Measurements from ENCODE around the gene CDK14. TPM values are rescaled to one million over a fixed set of nuclear protein-coding genes. Genes with fewer than 3 reads are reported as not detected.

The CDK14 gene
- total RNA-seq, 1 donor from 2014 or later = 58.6 TPM

DNA sequence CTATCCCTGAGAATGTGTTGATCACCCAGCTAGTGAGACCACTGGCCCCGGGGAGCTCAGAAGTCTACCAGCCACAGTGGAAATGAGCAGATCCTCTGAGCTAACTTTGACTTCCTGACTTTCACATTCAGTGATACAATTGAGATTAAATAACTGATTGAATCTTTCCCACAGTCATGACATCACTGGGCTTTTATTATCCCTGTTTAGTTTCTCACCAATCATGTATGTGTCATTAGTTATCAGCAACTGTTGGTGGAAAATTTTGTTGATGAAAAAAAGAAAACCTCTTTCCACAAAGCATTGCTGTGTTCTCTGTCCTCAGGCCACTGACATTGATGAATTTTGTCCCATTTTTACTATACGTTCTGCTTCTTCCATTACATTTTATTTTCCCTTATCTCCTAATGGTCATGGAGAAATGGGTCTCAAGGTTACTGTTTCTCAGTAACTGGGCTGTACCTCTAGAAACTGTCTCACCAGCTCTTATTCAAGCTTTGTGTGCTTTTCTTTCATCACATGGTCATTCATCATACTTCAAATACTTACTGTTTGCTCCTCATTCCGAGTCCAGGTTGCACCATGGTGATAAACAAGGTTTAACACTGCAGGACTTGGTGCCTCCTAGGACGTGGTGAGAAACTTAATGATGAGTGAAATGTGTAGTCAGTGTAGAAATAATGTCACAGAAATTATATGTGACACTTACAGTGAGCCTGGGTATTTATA lies 304.7 kb downstream of the CDK14 start:
- TF ChIP-seq, protein P1, sequence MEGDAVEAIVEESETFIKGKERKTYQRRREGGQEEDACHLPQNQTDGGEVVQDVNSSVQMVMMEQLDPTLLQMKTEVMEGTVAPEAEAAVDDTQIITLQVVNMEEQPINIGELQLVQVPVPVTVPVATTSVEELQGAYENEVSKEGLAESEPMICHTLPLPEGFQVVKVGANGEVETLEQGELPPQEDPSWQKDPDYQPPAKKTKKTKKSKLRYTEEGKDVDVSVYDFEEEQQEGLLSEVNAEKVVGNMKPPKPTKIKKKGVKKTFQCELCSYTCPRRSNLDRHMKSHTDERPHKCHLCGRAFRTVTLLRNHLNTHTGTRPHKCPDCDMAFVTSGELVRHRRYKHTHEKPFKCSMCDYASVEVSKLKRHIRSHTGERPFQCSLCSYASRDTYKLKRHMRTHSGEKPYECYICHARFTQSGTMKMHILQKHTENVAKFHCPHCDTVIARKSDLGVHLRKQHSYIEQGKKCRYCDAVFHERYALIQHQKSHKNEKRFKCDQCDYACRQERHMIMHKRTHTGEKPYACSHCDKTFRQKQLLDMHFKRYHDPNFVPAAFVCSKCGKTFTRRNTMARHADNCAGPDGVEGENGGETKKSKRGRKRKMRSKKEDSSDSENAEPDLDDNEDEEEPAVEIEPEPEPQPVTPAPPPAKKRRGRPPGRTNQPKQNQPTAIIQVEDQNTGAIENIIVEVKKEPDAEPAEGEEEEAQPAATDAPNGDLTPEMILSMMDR (IDR thresholded peaks at IDR 0.05) = no peak
- intact Hi-C loops (cut with DNase I) = no loop called here
- Histone ChIP-seq H3K4me3 (no peak overlapping the region), H3K4me1 (no peaks in the 10 kb centered on the region), H3K36me3 (no peaks in the 10 kb centered on the region), H3K27ac (no peak overlapping the region), H3K27me3 (ENCODE audit: low read depth) (no peaks in the 10 kb centered on the region), H3K9me3 (no peaks in the 10 kb centered on the region)
- DNase-seq (no peak), ATAC-seq (no peak)

DNA sequence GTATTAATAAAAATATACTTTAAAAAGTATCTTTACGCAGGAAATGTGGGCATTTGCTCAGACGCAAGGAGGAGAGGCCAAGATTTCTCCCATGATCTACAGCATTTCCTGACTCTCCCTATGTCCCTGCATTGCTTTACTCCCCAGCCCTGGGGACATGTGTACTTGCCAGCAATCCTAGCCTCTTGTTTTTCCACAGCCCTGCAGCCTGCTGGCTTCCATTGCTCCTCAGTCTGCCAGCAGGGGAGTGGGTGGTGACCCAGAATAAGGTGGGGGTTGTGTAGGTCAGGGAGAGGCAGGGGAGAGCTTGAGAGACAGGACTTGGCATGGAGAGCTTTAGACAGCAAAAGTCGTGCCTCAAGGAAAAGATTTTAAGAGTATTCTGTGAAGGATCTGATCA lies 307.7 kb downstream of the CDK14 start:
- H3K36me3 ChIP-seq = no peaks in the 10 kb centered on the region
- intact Hi-C loops (cut with DNase I) = no loop called here
- no peak overlapping the region for H3K27ac ChIP-seq
- no peaks in the 10 kb centered on the region for H3K4me1 ChIP-seq
- ATAC-seq = no peak
- DNase-seq = no peak
- H3K27me3 ChIP-seq (ENCODE audit: low read depth) = no peaks in the 10 kb centered on the region
- H3K4me3 ChIP-seq = no peak overlapping the region
- no peaks in the 10 kb centered on the region for H3K9me3 ChIP-seq
- TF ChIP-seq, protein P1 (IDR thresholded peaks at IDR 0.05) = no peak

- H3K9me3 ChIP-seq = no peaks in the 10 kb centered on the region
- no peaks in the 10 kb centered on the region for H3K27me3 ChIP-seq (ENCODE audit: low read depth)
- no peaks in the 10 kb centered on the region for H3K36me3 ChIP-seq
- DNase-seq (no peak), ATAC-seq (no peak)
- no peak overlapping the region for H3K27ac ChIP-seq
- intact Hi-C loops (cut with DNase I) = no loop called here
- no peaks in the 10 kb centered on the region for H3K4me1 ChIP-seq
- TF ChIP-seq, protein P1 (IDR thresholded peaks at IDR 0.05) = no peak
- H3K4me3 ChIP-seq = no peak overlapping the region
Observed at GRCh38 chr7:90910136-90910535, 314.0 kb downstream of the CDK14 start.

DNA sequence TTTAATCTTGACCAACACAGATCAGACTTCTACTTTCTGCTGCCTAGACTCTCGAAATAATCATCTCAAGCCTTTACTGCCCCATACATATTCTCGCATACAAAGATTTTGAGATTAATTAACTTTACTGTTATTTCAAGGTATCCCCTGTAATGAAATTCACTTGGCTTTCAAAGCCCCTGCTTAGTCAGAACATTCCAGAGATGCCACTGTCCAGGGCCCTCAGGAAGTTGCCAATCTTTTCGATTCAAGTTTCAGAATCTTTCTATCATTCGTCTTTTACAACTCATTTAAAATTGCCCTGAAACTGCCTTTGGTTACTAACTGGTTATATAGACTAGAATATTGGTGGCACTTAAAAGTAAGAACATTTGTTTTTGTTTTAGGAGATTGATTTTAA lies 320.2 kb downstream of the CDK14 start:
- Histone ChIP-seq H3K36me3 (no peaks in the 10 kb centered on the region), H3K9me3 (no peaks in the 10 kb centered on the region), H3K27me3 (ENCODE audit: low read depth) (no peaks in the 10 kb centered on the region), H3K4me1 (no peaks in the 10 kb centered on the region), H3K27ac (no peak overlapping the region), H3K4me3 (no peak overlapping the region)
- TF ChIP-seq, protein P1 (IDR thresholded peaks at IDR 0.05) = no peak
- no peak for ATAC-seq
- no peak for DNase-seq
- intact Hi-C loops (cut with DNase I) = no loop called here

GRCh38 chr7:90917539-90917938 lies 321.4 kb downstream of the CDK14 start:
- intact Hi-C loops (cut with DNase I) = no loop called here
- no peaks in the 10 kb centered on the region for H3K4me1 ChIP-seq
- H3K4me3 ChIP-seq = no peak overlapping the region
- DNase-seq (no peak), ATAC-seq (no peak)
- no peaks in the 10 kb centered on the region for H3K27me3 ChIP-seq (ENCODE audit: low read depth)
- no peak overlapping the region for H3K27ac ChIP-seq
- TF ChIP-seq, protein P1 (IDR thresholded peaks at IDR 0.05) = no peak
- no peaks in the 10 kb centered on the region for H3K36me3 ChIP-seq
- H3K9me3 ChIP-seq = no peaks in the 10 kb centered on the region

Data from lower lobe of right lung (tissue), 2 donors.